ENCODE data around the gene WAC. TPM values are rescaled to one million over a fixed set of nuclear protein-coding genes. Genes with fewer than 3 reads are reported as not detected.
A peak's percentile ranks its signal among the peaks of the same experiment; 100 is the strongest.
"Not testable (repeated sequence)": the region's sequence is repeated elsewhere in the genome, so short reads cannot be mapped to it uniquely, and the experiment has no call there.

WAC gene
- total RNA-seq, 1 donor from 2014 or later: 54.8 TPM

- H3K4me3 ChIP-seq (ENCODE audit: low read depth, low read length): no peak overlapping the region
- DNase-seq (ENCODE audit: low read depth): peak; percentile 37
- TF ChIP-seq CTCF (conservative IDR thresholded peaks at IDR 0.05; ENCODE audit: low read depth, low read length): no peak
These were observed 100.8 kb downstream of the WAC start for GRCh38 chr10:28633750-28634149.

GRCh38 chr10:28637346-28637745 lies 104.4 kb downstream of the WAC start:
- TF ChIP-seq CTCF (conservative IDR thresholded peaks at IDR 0.05; ENCODE audit: low read depth, low read length): no peak
- DNase-seq (ENCODE audit: low read depth): no peak
- no peak overlapping the region for H3K4me3 ChIP-seq (ENCODE audit: low read depth, low read length)

GRCh38 chr10:28638392-28638791 lies 105.5 kb downstream of the WAC start:
- H3K4me3 ChIP-seq (ENCODE audit: low read depth, low read length): no peak overlapping the region
- TF ChIP-seq CTCF (conservative IDR thresholded peaks at IDR 0.05; ENCODE audit: low read depth, low read length): no peak
- DNase-seq (ENCODE audit: low read depth): no peak

- DNase-seq (ENCODE audit: low read depth): no peak
- TF ChIP-seq CTCF (conservative IDR thresholded peaks at IDR 0.05; ENCODE audit: low read depth, low read length): no peak
- H3K4me3 ChIP-seq (ENCODE audit: low read depth, low read length): no peak overlapping the region
These were observed 107.6 kb downstream of the WAC start for GRCh38 chr10:28640551-28640950.

GRCh38 chr10:28644647-28645046 lies 111.7 kb downstream of the WAC start:
- DNase-seq (ENCODE audit: low read depth): no peak
- no peak overlapping the region for H3K4me3 ChIP-seq (ENCODE audit: low read depth, low read length)
- TF ChIP-seq CTCF (conservative IDR thresholded peaks at IDR 0.05; ENCODE audit: low read depth, low read length): no peak

- H3K4me3 ChIP-seq (ENCODE audit: low read depth, low read length): no peak overlapping the region
- TF ChIP-seq CTCF (conservative IDR thresholded peaks at IDR 0.05; ENCODE audit: low read depth, low read length): no peak
- DNase-seq (ENCODE audit: low read depth): no peak
These were observed 119.2 kb downstream of the WAC start for GRCh38 chr10:28652106-28652505.

- H3K4me3 ChIP-seq (ENCODE audit: low read depth, low read length): no peak overlapping the region
- no peak for DNase-seq (ENCODE audit: low read depth)
- no peak for TF ChIP-seq CTCF (conservative IDR thresholded peaks at IDR 0.05; ENCODE audit: low read depth, low read length)
These were observed 119.8 kb downstream of the WAC start for GRCh38 chr10:28652703-28653102.

GRCh38 chr10:28658824-28659223 lies 125.9 kb downstream of the WAC start:
- not testable (repeated sequence) for DNase-seq (ENCODE audit: low read depth); H3K4me3 ChIP-seq (ENCODE audit: low read depth, low read length)
